HL-60 (cell line): ENCODE data around the gene TICAM2.

Experiments used
- DNase-seq, 2 experiments: peaks; one replicate each; pipeline ENCODE4 v3.0.0-alpha.2; 2010 to 2020; ENCODE audit warnings: low read depth in 1 of 2, low spot score in 1 of 2
- H3K27ac ChIP-seq: fragments of 250-450 bp; sonication (Bioruptor Pico); replicated peaks from 2 replicates; pipeline ENCODE4 v1.5.1; 2020; ENCODE audit warnings: mild to moderate bottlenecking, moderate library complexity
- H3K27me3 ChIP-seq: fragments of 250-450 bp; sonication (Bioruptor Pico); 2 replicates; pipeline ENCODE4 v1.5.1; 2021; ENCODE audit warnings: mild to moderate bottlenecking, moderate library complexity; ENCODE audit not compliant: insufficient read depth, poor library complexity, severe bottlenecking
- H3K4me3 ChIP-seq: replicated peaks from 2 replicates; pipeline ENCODE4 v1.5.1; 2011; ENCODE audit warnings: mild to moderate bottlenecking, control low read depth, low read length; ENCODE audit not compliant: insufficient read depth
- GABPA ChIP-seq: IDR thresholded peaks from 2 replicates; pipeline ENCODE4 v1.6.1; 2012; ENCODE audit warnings: low read depth
- POLR2AphosphoS5 ChIP-seq: IDR thresholded peaks from 2 replicates; pipeline ENCODE4 v1.6.1; 2012; ENCODE audit warnings: low read depth
- SPI1 ChIP-seq: IDR thresholded peaks from 2 replicates; pipeline ENCODE4 v1.6.1; 2012; ENCODE audit warnings: low read depth, mild to moderate bottlenecking, borderline replicate concordance
- TF ChIP-seq, protein P1 (sequence below): IDR thresholded peaks from 2 replicates; pipeline ENCODE4 v1.6.1; 2012; ENCODE audit warnings: low read depth; ENCODE audit not compliant: insufficient replicate concordance
- TF ChIP-seq, protein P2 (sequence below): IDR thresholded peaks from one replicate; pipeline ENCODE4 v1.5.1; 2011; ENCODE audit warnings: low read length, control low read depth, inconsistent platforms; ENCODE audit not compliant: insufficient read depth

TICAM2 gene

DNA sequence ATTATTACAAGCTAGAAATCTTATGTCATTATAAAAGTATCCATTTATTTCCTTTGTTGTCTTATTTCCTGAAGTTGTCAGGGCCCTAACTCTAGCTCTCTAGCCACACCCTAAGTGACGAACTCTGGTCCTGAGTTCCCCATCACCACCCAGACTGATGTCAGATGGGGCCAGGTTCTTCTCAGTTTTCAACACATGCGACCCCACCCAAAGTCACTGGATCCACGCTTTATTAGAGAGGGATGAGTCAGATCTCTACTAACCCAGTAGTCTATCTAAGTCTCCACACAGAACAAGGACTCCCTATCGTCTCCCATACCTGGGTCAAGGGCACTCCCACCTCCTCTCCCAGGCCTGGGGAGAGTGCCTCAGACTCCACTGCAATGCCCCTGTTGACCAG lies 50.9 kb downstream of the TICAM2 start:
- no peak for DNase-seq
- Histone ChIP-seq H3K27ac (no peak overlapping the region), H3K4me3 (no peak overlapping the region), H3K27me3 (no peaks in the 10 kb centered on the region)
- TF ChIP-seq, protein P1, sequence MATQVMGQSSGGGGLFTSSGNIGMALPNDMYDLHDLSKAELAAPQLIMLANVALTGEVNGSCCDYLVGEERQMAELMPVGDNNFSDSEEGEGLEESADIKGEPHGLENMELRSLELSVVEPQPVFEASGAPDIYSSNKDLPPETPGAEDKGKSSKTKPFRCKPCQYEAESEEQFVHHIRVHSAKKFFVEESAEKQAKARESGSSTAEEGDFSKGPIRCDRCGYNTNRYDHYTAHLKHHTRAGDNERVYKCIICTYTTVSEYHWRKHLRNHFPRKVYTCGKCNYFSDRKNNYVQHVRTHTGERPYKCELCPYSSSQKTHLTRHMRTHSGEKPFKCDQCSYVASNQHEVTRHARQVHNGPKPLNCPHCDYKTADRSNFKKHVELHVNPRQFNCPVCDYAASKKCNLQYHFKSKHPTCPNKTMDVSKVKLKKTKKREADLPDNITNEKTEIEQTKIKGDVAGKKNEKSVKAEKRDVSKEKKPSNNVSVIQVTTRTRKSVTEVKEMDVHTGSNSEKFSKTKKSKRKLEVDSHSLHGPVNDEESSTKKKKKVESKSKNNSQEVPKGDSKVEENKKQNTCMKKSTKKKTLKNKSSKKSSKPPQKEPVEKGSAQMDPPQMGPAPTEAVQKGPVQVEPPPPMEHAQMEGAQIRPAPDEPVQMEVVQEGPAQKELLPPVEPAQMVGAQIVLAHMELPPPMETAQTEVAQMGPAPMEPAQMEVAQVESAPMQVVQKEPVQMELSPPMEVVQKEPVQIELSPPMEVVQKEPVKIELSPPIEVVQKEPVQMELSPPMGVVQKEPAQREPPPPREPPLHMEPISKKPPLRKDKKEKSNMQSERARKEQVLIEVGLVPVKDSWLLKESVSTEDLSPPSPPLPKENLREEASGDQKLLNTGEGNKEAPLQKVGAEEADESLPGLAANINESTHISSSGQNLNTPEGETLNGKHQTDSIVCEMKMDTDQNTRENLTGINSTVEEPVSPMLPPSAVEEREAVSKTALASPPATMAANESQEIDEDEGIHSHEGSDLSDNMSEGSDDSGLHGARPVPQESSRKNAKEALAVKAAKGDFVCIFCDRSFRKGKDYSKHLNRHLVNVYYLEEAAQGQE: no peak
- TF ChIP-seq GABPA (no peak), SPI1 (no peak)
- TF ChIP-seq, protein P2, sequence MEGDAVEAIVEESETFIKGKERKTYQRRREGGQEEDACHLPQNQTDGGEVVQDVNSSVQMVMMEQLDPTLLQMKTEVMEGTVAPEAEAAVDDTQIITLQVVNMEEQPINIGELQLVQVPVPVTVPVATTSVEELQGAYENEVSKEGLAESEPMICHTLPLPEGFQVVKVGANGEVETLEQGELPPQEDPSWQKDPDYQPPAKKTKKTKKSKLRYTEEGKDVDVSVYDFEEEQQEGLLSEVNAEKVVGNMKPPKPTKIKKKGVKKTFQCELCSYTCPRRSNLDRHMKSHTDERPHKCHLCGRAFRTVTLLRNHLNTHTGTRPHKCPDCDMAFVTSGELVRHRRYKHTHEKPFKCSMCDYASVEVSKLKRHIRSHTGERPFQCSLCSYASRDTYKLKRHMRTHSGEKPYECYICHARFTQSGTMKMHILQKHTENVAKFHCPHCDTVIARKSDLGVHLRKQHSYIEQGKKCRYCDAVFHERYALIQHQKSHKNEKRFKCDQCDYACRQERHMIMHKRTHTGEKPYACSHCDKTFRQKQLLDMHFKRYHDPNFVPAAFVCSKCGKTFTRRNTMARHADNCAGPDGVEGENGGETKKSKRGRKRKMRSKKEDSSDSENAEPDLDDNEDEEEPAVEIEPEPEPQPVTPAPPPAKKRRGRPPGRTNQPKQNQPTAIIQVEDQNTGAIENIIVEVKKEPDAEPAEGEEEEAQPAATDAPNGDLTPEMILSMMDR: no peak

DNA sequence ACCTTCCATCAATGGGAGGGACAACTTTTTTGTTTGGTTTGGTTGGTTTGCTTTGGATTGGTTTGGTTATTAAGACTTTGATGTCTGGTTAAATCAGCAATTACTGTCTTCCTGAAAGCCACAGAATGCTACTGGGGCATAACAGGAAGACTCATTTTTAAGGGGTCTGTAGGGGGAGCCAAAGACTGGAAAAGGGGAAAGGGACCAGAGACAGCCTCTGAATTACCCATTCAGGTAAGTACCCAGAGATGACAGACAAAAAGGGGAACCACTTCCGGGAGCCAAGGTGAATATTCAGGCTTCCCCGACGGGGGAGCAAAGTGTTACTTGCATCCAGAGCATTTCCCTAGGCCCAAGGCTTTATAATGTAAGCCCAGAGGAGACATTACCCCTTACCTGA lies 53.1 kb downstream of the TICAM2 start:
- no peak overlapping the region for H3K4me3 ChIP-seq
- no peaks in the 10 kb centered on the region for H3K27me3 ChIP-seq
- H3K27ac ChIP-seq: no peak overlapping the region
- DNase-seq: no peak
- TF ChIP-seq, protein P2: no peak
- TF ChIP-seq POLR2AphosphoS5 (no peak), GABPA (no peak), SPI1 (no peak)
- TF ChIP-seq, protein P1: no peak

DNA sequence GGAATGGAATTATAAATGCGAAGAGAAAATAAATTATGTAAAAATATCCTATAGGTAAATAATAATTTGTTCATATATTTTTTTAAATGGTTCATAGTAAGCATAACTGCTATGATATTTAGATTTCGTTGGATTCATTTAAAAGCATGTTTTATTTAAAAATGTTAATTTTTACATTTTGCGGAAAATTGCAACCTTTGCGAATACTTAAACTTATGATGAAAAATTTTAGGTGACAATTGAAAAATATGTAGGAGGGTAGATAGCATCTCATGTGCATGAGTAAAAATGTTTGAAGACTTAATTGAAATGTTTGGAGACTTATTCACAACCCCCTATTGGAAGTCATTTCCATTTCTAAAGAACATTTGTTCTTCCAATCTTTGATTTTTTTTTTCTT lies 53.6 kb downstream of the TICAM2 start:
- Histone ChIP-seq H3K27me3 (no peaks in the 10 kb centered on the region), H3K4me3 (no peak overlapping the region), H3K27ac (no peak overlapping the region)
- no peak for DNase-seq
- TF ChIP-seq POLR2AphosphoS5 (no peak), SPI1 (no peak), GABPA (no peak)
- TF ChIP-seq, protein P2: no peak
- TF ChIP-seq, protein P1: no peak
